ENCODE data around the gene FH. TPM values are rescaled to one million over a fixed set of nuclear protein-coding genes. Genes with fewer than 3 reads are reported as not detected.

The FH gene
- total RNA-seq, 1 experiment from 2014 or later = 112 TPM

- CTCF ChIA-PET = no interaction called here
- no peak for TF ChIP-seq CTCF (IDR thresholded peaks at IDR 0.05; ENCODE audit: unreplicated experiment)
- no peaks in the 10 kb centered on the region for H3K27me3 Mint-ChIP-seq (ENCODE audit: unreplicated experiment)
- DNase-seq = no peak
- no TSS peak for BruUV-seq (replicated peaks)
- H3K9me3 Mint-ChIP-seq (ENCODE audit: low read depth, unreplicated experiment) = no peaks in the 10 kb centered on the region
- H3K36me3 Mint-ChIP-seq (ENCODE audit: insufficient read depth, unreplicated experiment) = no peaks in the 10 kb centered on the region
- intact Hi-C loops (cut with micrococcal nuclease; ENCODE audit: unreplicated experiment) = no loop called here
- no peak overlapping the region for H3K27ac Mint-ChIP-seq (ENCODE audit: unreplicated experiment)
- no peak overlapping the region for H3K4me3 Mint-ChIP-seq (ENCODE audit: low read depth, unreplicated experiment)
- H3K4me1 Mint-ChIP-seq (ENCODE audit: low read depth, unreplicated experiment) = peaks cover 8% of the 10 kb centered on the region
These were observed 43.9 kb downstream of the FH start for GRCh38 chr1:241475671-241476070.

GRCh38 chr1:241473026-241473425 lies 46.5 kb downstream of the FH start:
- H3K36me3 Mint-ChIP-seq (ENCODE audit: insufficient read depth, unreplicated experiment) = no peaks in the 10 kb centered on the region
- H3K4me1 Mint-ChIP-seq (ENCODE audit: low read depth, unreplicated experiment) = no peaks in the 10 kb centered on the region
- TF ChIP-seq CTCF (IDR thresholded peaks at IDR 0.05; ENCODE audit: unreplicated experiment) = no peak
- H3K4me3 Mint-ChIP-seq (ENCODE audit: low read depth, unreplicated experiment) = no peak overlapping the region
- CTCF ChIA-PET = no interaction called here
- H3K27ac Mint-ChIP-seq (ENCODE audit: unreplicated experiment) = no peak overlapping the region
- no peaks in the 10 kb centered on the region for H3K27me3 Mint-ChIP-seq (ENCODE audit: unreplicated experiment)
- H3K9me3 Mint-ChIP-seq (ENCODE audit: low read depth, unreplicated experiment) = no peaks in the 10 kb centered on the region
- no peak for DNase-seq
- no TSS peak for BruUV-seq (replicated peaks)
- intact Hi-C loops (cut with micrococcal nuclease; ENCODE audit: unreplicated experiment) = no loop called here

- no peaks in the 10 kb centered on the region for H3K36me3 Mint-ChIP-seq (ENCODE audit: insufficient read depth, unreplicated experiment)
- DNase-seq = no peak
- TF ChIP-seq CTCF (IDR thresholded peaks at IDR 0.05; ENCODE audit: unreplicated experiment) = no peak
- CTCF ChIA-PET = no interaction called here
- no TSS peak for BruUV-seq (replicated peaks)
- intact Hi-C loops (cut with micrococcal nuclease; ENCODE audit: unreplicated experiment) = no loop called here
- no peaks in the 10 kb centered on the region for H3K4me1 Mint-ChIP-seq (ENCODE audit: low read depth, unreplicated experiment)
- H3K27me3 Mint-ChIP-seq (ENCODE audit: unreplicated experiment) = no peaks in the 10 kb centered on the region
- H3K9me3 Mint-ChIP-seq (ENCODE audit: low read depth, unreplicated experiment) = no peaks in the 10 kb centered on the region
- no peak overlapping the region for H3K4me3 Mint-ChIP-seq (ENCODE audit: low read depth, unreplicated experiment)
- no peak overlapping the region for H3K27ac Mint-ChIP-seq (ENCODE audit: unreplicated experiment)
These were observed 48.5 kb downstream of the FH start for GRCh38 chr1:241470908-241471590.

- Mint-ChIP-seq H3K27me3 (ENCODE audit: unreplicated experiment) (no peaks in the 10 kb centered on the region), H3K9me3 (ENCODE audit: low read depth, unreplicated experiment) (no peaks in the 10 kb centered on the region), H3K4me3 (ENCODE audit: low read depth, unreplicated experiment) (no peak overlapping the region), H3K4me1 (ENCODE audit: low read depth, unreplicated experiment) (no peaks in the 10 kb centered on the region), H3K27ac (ENCODE audit: unreplicated experiment) (no peak overlapping the region), H3K36me3 (ENCODE audit: insufficient read depth, unreplicated experiment) (no peaks in the 10 kb centered on the region)
- TF ChIP-seq CTCF (IDR thresholded peaks at IDR 0.05; ENCODE audit: unreplicated experiment) = no peak
- no TSS peak for BruUV-seq (replicated peaks)
- CTCF ChIA-PET = no interaction called here
- DNase-seq = no peak
- intact Hi-C loops (cut with micrococcal nuclease; ENCODE audit: unreplicated experiment) = no loop called here
These were observed 49.2 kb downstream of the FH start for GRCh38 chr1:241470361-241470760.
